K562 (cell line): Measurements from ENCODE around the gene SSR2.

Source experiments
- CEBPB ChIP-seq: fragments of 450-650 bp; IDR thresholded peaks from 2 replicates; pipeline ENCODE4 v1.6.1; 2016; ENCODE audit warnings: missing genetic modification characterization, missing compliant biosample characterization
- CTCF ChIP-seq, 3 experiments: IDR thresholded peaks in 2 of 3; conservative IDR thresholded peaks in 1 of 3; 2 replicates each; pipeline ENCODE4 v1.5.1; 2011 to 2012; ENCODE audit warnings: low read length in 3 of 3, mild to moderate bottlenecking in 3 of 3, control low read depth in 2 of 3, improper control_type of control experiment in 1 of 3, inconsistent platforms in 1 of 3, low read depth in 1 of 3, mixed read lengths in 1 of 3, moderate library complexity in 1 of 3; ENCODE audit not compliant: insufficient read depth in 2 of 3
- CUX1 ChIP-seq: fragments of 200-800 bp; sonication (Bioruptor generic); IDR thresholded peaks from 2 replicates; pipeline ENCODE4 v1.6.1; 2016; ENCODE audit warnings: missing genetic modification characterization, missing compliant biosample characterization
- MAX ChIP-seq: sonication (generic); formaldehyde crosslinking; IDR thresholded peaks from 2 replicates; pipeline ENCODE4 v1.9.0; 2022; ENCODE audit warnings: mild to moderate bottlenecking, missing genetic modification reagents
- MBD1 ChIP-seq: fragments of 250-450 bp; sonication (Bioruptor Pico); IDR thresholded peaks from 2 replicates; pipeline ENCODE4 v1.8.0; 2022; ENCODE audit warnings: inconsistent platforms
- MTA2 ChIP-seq: fragments of 450-650 bp; IDR thresholded peaks from 2 replicates; pipeline ENCODE4 v1.6.1; 2016; ENCODE audit warnings: low read depth
- NCOR1 ChIP-seq: fragments of 450-650 bp; IDR thresholded peaks from 2 replicates; pipeline ENCODE4 v1.6.1; 2016; ENCODE audit warnings: mild to moderate bottlenecking, moderate library complexity
- SP2 ChIP-seq: IDR thresholded peaks from 2 replicates; pipeline ENCODE4 v1.6.1; 2011; ENCODE audit warnings: mild to moderate bottlenecking, low read depth, low read length, moderate library complexity; ENCODE audit not compliant: poor library complexity, severe bottlenecking; ENCODE audit errors: extremely low read depth
- TAF1 ChIP-seq: IDR thresholded peaks from 2 replicates; pipeline ENCODE4 v1.6.1; 2011; ENCODE audit warnings: mild to moderate bottlenecking, low read length, moderate library complexity; ENCODE audit not compliant: insufficient read depth, control insufficient read depth, severe bottlenecking; ENCODE audit errors: extremely low read depth
- ZNF311 ChIP-seq: fragments of 250-450 bp; sonication (Bioruptor Pico); IDR thresholded peaks from 2 replicates; pipeline ENCODE4 v1.4.0; 2020; ENCODE audit warnings: mild to moderate bottlenecking, moderate library complexity
- ZNF444 ChIP-seq: fragments of 250-450 bp; sonication (Bioruptor Pico); IDR thresholded peaks from 2 replicates; pipeline ENCODE4 v1.4.0; 2020; ENCODE audit warnings: mild to moderate bottlenecking, moderate library complexity

GRCh38 chr1:155989242-155990004 lies 31.3 kb downstream of the SSR2 start:
- no peak for TF ChIP-seq TAF1
- TF ChIP-seq CUX1 (CRISPR knock-in tag), result no peak
- TF ChIP-seq MAX (CRISPR knock-in tag), result peak; percentile 37; the same call in 1 of the 2 replicates
- no peak for TF ChIP-seq ZNF444 (CRISPR knock-in tag)
- TF ChIP-seq SP2, result no peak
- no peak for TF ChIP-seq ZNF311 (CRISPR knock-in tag)
- no peak for TF ChIP-seq MTA2
- peak; percentile 92 to 97 (median 95) for TF ChIP-seq CTCF (IDR thresholded peaks at IDR 0.05 in 2 of 3, conservative IDR thresholded peaks at IDR 0.05 in 1 of 3; ENCODE audit: insufficient read depth in 2 of 3, low read depth in 1 of 3, low read length in 3 of 3)
- no peak for TF ChIP-seq NCOR1
- no peak for TF ChIP-seq CEBPB (tag)
- TF ChIP-seq MBD1 (CRISPR knock-in tag), result no peak
